Measurements from ENCODE around the gene PROM1. TPM values are rescaled to one million over a fixed set of nuclear protein-coding genes. Genes with fewer than 3 reads are reported as not detected.

The PROM1 gene
- total RNA-seq, 4 donors from 2014 or later: 3.3 to 4.6 (median 4.0) TPM

GRCh38 chr4:16016536-16016935 lies 67.3 kb downstream of the PROM1 start:
- TF ChIP-seq EP300 (IDR thresholded peaks at IDR 0.05) (no peak), POLR2AphosphoS5 (IDR thresholded peaks at IDR 0.05) (no peak), CTCF (IDR thresholded peaks at IDR 0.05) (no peak), POLR2A (IDR thresholded peaks at IDR 0.05; ENCODE audit: low read depth) (no peak)
- Histone ChIP-seq H3K27ac (replicated peaks in 1 of 4) (no peak overlapping the region), H3K4me3 (no peak overlapping the region), H3K27me3 (no peaks in the 10 kb centered on the region), H3K9me3 (no peaks in the 10 kb centered on the region), H3K36me3 (no peaks in the 10 kb centered on the region), H3K4me1 (peaks cover 0 to 5% (median 0%) of the 10 kb centered on the region in 4 donors)
- no peak for DNase-seq (ENCODE audit: extremely low spot score)
- WGBS: 59% methylated on average over 2 of the region's 2 CpGs
- intact Hi-C loops (cut with DNase I): no loop called here

DNA sequence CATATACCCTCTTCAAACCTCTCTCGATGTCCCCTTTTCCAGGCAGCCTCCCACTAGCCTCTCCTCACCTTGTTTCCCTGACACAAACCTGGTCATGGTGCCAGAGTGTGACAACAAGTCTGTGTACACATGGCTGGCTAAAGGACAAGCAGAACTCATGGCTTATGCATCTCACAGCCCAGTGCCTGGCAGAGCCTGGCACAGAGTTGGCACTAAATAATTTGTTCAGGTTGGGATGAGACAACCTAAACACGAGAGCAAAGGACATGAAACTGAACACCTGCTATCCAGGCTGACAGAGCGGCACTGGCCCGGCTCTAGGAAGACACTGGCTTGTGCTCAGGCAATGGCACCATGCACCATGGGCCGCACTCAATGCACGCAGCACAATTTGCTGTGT lies 72.7 kb downstream of the PROM1 start:
- no peak for TF ChIP-seq POLR2A (IDR thresholded peaks at IDR 0.05; ENCODE audit: low read depth)
- no peak for TF ChIP-seq POLR2AphosphoS5 (IDR thresholded peaks at IDR 0.05)
- no peak for TF ChIP-seq CTCF (IDR thresholded peaks at IDR 0.05)
- no peak for TF ChIP-seq EP300 (IDR thresholded peaks at IDR 0.05)
- Histone ChIP-seq H3K4me1 (no peaks in the 10 kb centered on the region), H3K36me3 (no peaks in the 10 kb centered on the region), H3K9me3 (no peaks in the 10 kb centered on the region), H3K27me3 (peaks cover 0 to 7% (median 0%) of the 10 kb centered on the region in 4 donors), H3K4me3 (no peak overlapping the region), H3K27ac (replicated peaks in 1 of 4) (no peak overlapping the region)
- 96% methylated on average over 6 of the region's 6 CpGs for WGBS
- intact Hi-C loops (cut with DNase I): no loop called here
- DNase-seq (ENCODE audit: extremely low spot score): no peak

DNA sequence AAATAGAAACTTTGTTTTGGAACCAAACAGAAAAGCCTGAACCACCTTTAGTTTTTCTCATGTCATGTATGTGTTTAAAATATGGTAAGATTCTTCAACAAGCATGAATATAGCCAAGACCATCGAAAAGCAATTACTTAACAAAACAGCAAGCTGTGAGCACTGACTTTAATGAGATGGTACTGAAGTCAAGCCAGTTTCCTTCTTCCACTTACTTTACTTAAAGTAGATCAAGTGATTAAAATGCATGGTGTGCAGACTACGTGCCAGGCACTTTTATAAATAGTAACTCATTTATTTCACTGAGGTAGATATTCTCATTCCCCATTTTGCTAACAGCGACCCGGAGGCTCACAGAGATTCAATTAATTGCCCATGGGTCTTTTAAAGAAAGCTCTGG lies 74.7 kb downstream of the PROM1 start:
- H3K4me1 ChIP-seq: no peaks in the 10 kb centered on the region
- intact Hi-C loops (cut with DNase I): no loop called here
- 79% methylated on average over 4 of the region's 4 CpGs for WGBS
- H3K9me3 ChIP-seq: no peaks in the 10 kb centered on the region
- peaks cover 0 to 7% (median 0%) of the 10 kb centered on the region in 4 donors for H3K27me3 ChIP-seq
- no peak overlapping the region for H3K4me3 ChIP-seq
- no peaks in the 10 kb centered on the region for H3K36me3 ChIP-seq
- no peak overlapping the region for H3K27ac ChIP-seq (replicated peaks in 1 of 4)
- TF ChIP-seq CTCF (IDR thresholded peaks at IDR 0.05) (no peak), POLR2AphosphoS5 (IDR thresholded peaks at IDR 0.05) (no peak), EP300 (IDR thresholded peaks at IDR 0.05) (no peak), POLR2A (IDR thresholded peaks at IDR 0.05; ENCODE audit: low read depth) (no peak)
- DNase-seq (ENCODE audit: extremely low spot score): no peak

DNA sequence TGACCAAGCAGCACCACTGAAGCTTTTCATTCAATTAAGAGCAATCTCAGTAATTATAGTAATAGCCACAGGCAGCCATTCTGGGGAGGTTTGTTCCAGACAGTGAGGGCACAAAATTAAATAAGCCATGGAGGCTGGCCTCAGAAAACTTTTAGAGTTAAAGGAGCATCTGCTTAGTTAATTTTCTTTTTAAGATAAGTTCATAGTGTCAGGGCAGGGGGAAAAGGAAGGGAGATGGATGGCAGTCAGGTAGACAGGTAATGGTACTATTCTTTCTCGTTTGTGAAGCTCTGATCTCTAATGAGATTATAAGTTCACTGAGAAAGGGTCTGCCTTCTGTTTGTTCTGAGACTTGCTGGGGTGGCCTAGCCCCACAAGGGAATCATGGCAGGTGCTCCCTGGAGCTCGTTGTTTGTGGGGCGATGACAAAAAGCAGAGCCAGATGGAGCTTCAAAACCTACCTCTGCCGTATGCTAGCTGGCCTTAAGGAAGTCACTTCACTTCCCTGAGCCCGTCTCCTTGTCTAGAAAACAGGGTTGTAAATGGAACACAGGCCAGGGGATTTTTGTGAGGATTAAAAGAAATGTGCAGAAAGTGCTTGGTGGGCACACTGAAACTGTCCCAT lies 76.2 kb downstream of the PROM1 start:
- 85% methylated on average over 5 of the region's 5 CpGs for WGBS
- H3K9me3 ChIP-seq: no peaks in the 10 kb centered on the region

More for the DNA sequence above, 76.2 kb downstream of the PROM1 start:
- no peak overlapping the region for H3K4me3 ChIP-seq
- no peak overlapping the region for H3K27ac ChIP-seq (replicated peaks in 1 of 4)
- peaks cover 0 to 7% (median 0%) of the 10 kb centered on the region in 4 donors for H3K27me3 ChIP-seq
- no peaks in the 10 kb centered on the region for H3K4me1 ChIP-seq
- DNase-seq (ENCODE audit: extremely low spot score): no peak
- no peaks in the 10 kb centered on the region for H3K36me3 ChIP-seq
- intact Hi-C loops (cut with DNase I): no loop called here
- TF ChIP-seq EP300 (IDR thresholded peaks at IDR 0.05) (no peak), POLR2A (IDR thresholded peaks at IDR 0.05; ENCODE audit: low read depth) (no peak), POLR2AphosphoS5 (IDR thresholded peaks at IDR 0.05) (no peak), CTCF (IDR thresholded peaks at IDR 0.05) (no peak)
